Stimulated activated CD4-positive, alpha-beta T cell treated with anti-CD3 and anti-CD28 coated beads, Interleukin-4, amount 100 ng/mL, for 24 hours (primary cell): ENCODE results near the gene FAAH.

Experiments used
- DNase-seq: peaks from one replicate; pipeline ENCODE4 v3.0.0-alpha.2; 2020

Gene FAAH

GRCh38 chr1:46401154-46401913 lies 7.2 kb downstream of the FAAH start:
- no peak for DNase-seq

GRCh38 chr1:46401964-46402626 lies 8.0 kb downstream of the FAAH start:
- no peak for DNase-seq

- DNase-seq, result no peak
Measured at GRCh38 chr1:46403916-46404315, 9.8 kb downstream of the FAAH start.

- no peak for DNase-seq
Measured at GRCh38 chr1:46404482-46405196, 10.5 kb downstream of the FAAH start.

DNA sequence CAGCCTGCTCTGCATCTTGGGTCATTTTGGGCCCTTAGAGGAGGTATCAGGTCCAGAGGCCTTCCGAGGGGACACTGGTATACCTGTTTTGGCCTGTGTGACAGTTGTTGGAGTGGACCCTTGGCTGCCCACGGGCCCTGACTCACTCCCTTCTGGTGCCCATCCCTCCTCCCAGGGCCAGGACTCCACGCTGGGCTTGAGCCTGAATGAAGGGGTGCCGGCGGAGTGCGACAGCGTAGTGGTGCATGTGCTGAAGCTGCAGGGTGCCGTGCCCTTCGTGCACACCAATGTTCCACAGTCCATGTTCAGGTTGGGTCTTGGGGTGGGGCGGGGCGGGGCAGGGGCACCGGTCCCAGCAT lies 11.1 kb downstream of the FAAH start:
- no peak for DNase-seq

DNA sequence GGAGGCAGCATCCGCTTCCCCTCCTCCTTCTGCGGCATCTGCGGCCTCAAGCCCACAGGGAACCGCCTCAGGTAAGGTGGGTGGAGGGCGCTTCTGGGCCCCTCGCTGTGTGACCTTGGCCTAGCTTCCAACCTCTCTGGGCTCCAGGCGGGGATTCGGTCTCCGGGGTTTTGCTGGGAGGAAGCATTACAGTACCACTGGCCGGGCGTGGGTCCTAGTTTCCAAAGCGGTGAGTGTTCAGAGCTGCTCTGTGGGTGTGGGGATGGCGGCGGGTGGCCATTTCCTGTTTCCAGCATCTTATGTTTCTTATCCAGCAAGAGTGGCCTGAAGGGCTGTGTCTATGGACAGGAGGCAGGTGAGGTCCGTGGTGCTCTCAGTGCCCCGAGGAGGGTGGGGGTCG lies 11.6 kb downstream of the FAAH start:
- no peak for DNase-seq

- no peak for DNase-seq
Measured at GRCh38 chr1:46406881-46407608, 12.9 kb downstream of the FAAH start.

DNA sequence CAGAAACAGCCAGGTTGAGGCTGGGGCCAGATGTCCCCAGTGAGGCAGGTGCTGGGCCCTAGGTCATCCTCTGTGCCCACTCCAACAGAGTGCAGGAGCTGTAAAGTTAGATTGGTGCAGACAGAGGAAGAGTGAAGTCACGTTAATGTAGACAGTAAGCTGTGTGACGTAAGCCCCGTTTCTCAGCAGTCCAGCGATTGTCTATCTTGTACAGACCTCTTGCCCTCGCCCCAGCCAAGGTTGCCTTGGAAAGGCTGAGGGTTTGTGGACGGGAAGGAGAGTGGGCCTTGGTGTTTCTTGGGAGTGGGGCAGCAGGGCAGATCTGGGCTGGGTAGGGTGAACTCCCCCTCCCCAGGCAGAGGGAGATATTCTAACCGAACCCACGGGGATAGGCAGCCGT lies 13.5 kb downstream of the FAAH start:
- no peak for DNase-seq

GRCh38 chr1:46408356-46409062 lies 14.4 kb downstream of the FAAH start:
- DNase-seq, result no peak

GRCh38 chr1:46409063-46409372 lies 14.9 kb downstream of the FAAH start:
- no peak for DNase-seq

- DNase-seq, result no peak
Measured at GRCh38 chr1:46410156-46411009, 16.3 kb downstream of the FAAH start.

DNA sequence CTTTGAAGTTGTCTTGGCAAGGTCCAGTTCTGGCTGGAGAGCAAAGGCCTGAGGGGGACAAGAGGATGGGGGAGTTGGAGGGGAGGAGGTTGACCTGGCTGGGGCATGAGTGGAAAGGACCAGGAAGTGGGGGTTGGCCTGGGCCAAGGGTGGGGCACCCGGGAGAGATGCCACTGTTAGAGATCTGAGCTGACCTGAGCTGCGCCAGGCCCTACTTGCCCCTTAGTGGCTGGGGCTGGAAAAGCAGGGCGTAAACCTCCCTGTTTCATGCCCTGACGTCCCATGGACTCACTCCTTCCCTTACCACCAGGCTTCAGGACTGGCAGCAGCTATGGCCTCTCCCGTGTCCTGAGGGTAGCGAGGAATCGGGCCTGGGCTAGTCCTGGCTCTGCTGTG lies 16.9 kb downstream of the FAAH start:
- DNase-seq, result no peak

- DNase-seq, result no peak
Measured at GRCh38 chr1:46411601-46412341, 17.7 kb downstream of the FAAH start.

- no peak for DNase-seq
Measured at GRCh38 chr1:46412893-46413595, 18.9 kb downstream of the FAAH start.

- DNase-seq, result peak; percentile 24
Measured at GRCh38 chr1:46413596-46413985, 19.5 kb downstream of the FAAH start.

DNA sequence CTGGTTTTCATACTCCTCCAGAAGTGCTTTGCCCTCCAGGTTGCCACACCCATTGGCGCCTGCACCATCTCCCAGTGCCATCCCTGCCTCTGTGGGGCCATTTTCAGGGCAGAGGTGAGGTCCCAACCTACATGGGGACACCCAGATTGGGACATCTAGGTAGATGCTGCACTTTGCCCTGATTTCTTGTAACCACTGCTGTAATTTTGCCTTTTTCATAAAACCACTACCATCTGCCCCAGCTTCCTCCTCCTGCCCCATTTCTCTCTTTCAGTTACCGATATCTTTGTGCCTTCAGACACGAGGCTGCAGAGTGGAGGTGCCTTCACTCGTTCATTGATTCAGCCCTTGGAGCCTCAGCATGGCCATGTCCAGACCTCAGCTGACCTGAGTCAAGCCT lies 21.4 kb downstream of the FAAH start:
- no peak for DNase-seq

DNA sequence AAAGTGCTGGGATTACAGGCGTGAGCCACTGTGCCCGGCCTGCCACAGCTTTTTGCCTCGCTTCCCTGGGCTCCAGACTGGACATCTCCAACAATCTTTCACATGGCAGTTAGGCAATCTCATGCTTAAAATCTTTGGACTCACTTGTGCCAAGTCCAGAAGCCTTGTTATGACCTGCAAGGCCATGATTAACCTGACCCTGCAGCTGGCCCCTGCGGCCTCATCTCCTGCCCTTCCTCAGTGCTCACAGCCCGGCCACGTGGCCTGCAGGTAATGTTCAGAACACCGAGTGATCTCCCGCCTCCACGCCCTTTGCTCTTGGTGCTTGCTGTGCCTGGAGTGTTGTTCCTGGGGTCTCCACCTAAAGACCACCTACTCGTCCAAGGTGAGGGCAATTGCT lies 24.9 kb downstream of the FAAH start:
- no peak for DNase-seq

DNA sequence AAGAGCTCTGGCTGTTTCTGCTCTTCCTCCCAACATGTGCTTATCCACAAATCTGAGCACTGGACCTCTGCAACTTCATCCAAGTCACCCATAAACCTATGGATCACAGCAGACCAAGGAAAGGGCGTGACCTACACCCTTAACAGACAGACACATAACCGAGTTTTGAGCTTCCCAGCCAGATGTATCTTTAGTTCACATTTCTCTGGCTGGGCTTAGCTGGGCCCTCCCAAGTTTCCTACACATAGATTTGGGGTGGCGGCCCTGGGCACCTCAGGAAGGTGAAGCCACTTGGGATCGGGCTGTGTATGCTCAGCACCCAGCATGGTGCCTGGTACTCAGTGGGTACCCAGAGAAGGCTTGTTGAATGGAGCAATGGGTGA lies 26.4 kb downstream of the FAAH start:
- DNase-seq, result no peak

DNA sequence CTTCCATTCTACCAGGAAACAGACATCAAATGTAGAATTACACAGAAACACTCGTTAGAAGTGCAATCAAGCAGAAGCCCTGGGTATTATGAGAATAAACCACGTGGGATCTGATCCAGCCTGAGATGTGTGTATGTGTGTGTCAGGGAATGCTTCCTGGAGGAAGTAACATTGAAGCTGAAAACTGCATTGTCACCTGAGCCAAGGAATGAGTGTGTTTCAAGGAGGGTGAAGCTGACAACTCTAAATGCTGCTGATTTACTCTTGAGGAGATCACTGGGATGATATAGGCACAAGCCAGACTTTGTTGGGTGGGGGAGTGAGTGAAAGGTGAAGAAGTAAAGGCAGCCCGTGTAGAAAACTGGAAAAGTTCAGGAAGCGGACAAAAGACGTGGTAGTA lies 27.6 kb downstream of the FAAH start:
- no peak for DNase-seq

- DNase-seq, result no peak
Measured at GRCh38 chr1:46422261-46422871, 28.2 kb downstream of the FAAH start.
